HepG2 (cell line): ENCODE measurements around the gene KPNA3. TPM values are rescaled to one million over a fixed set of nuclear protein-coding genes. Genes with fewer than 3 reads are reported as not detected.

ENCODE experiments used
- ATAC-seq: fragments of 200-7000 bp; cut with Tn5 transposase; 3 replicates; pipeline ENCODE4 v1.9.1; 2020; ENCODE audit warnings: mild to moderate bottlenecking, moderate library complexity
- BruUV-seq: library from RNA; stranded (reverse); fragments of 400-500 nt; replicated peaks from 2 replicates; lab custom pipeline; 2021; lab: Mats Ljungman, UMichigan
- CTCF ChIA-PET: fragments of 300-600 bp; formaldehyde crosslinking; extraction: SDS; loops from one replicate; lab custom pipeline; 2021; ENCODE audit warnings: low total read pairs, inconsistent platforms, low intra/inter-chr PET ratio; lab: Yijun Ruan, JAX
- POLR2A ChIA-PET: fragments of 350-600 bp; sonication (Branson Sonifier 250); formaldehyde crosslinking; loops from one replicate; lab custom pipeline; 2020; ENCODE audit warnings: antibody characterized with exemption, inconsistent platforms; lab: Yijun Ruan, JAX
- DNase-seq: peaks from one replicate; pipeline ENCODE4 v3.0.0-alpha.2; 2015; ENCODE audit warnings: low spot score
- FAIRE-seq: peaks from 3 replicates; lab custom pipeline; 2011; peaks lifted over from hg19 to GRCh38; lab: Jason Lieb, UNC
- H2AFZ ChIP-seq: one replicate; pipeline ENCODE4 v1.6.1; 2011; ENCODE audit warnings: low read length, inconsistent platforms
- H3K27ac ChIP-seq: fragments of 300-600 bp; 3 replicates; pipeline ENCODE4 v1.8.0; 2011; ENCODE audit warnings: mixed run types, mild to moderate bottlenecking, mixed read lengths, low read length, inconsistent platforms; ENCODE audit not compliant: insufficient read depth; ENCODE audit errors: extremely low read length
- H3K27me3 ChIP-seq, 2 experiments: fragments of 200-600 bp in 1 of 2; 2 replicates in 1 of 2; 3 replicates in 1 of 2; pipeline versions ENCODE4 v1.6.0 to v1.8.0; 2011; ENCODE audit warnings: low read length in 2 of 2, mild to moderate bottlenecking in 2 of 2, moderate library complexity in 2 of 2, inconsistent platforms in 1 of 2; ENCODE audit not compliant: insufficient read depth in 2 of 2, control insufficient read depth in 1 of 2
- H3K36me3 ChIP-seq, 2 experiments: fragments of 200-600 bp in 1 of 2; replicated peaks in 1 of 2; 2 replicates in 1 of 2; 3 replicates in 1 of 2; pipeline versions ENCODE4 v1.5.1 to v1.8.0; 2011; ENCODE audit warnings: low read length in 2 of 2, inconsistent platforms in 1 of 2; ENCODE audit not compliant: insufficient read depth in 2 of 2, control insufficient read depth in 1 of 2
- H3K4me1 ChIP-seq: 2 replicates; pipeline ENCODE4 v1.5.1; 2012; ENCODE audit warnings: low read length, inconsistent platforms; ENCODE audit not compliant: insufficient read depth
- H3K4me2 ChIP-seq: 2 replicates; pipeline ENCODE4 v1.6.0; 2011; ENCODE audit warnings: low read depth, low read length, inconsistent platforms
- H3K4me3 ChIP-seq, 3 experiments: fragments of 200-600 bp in 1 of 3; sonication (generic), shearing (Covaris generic) in 1 of 3; replicated peaks in 1 of 3; 2 replicates each; pipeline ENCODE4 v1.5.1; 2011 to 2016; ENCODE audit warnings: low read length in 3 of 3, inconsistent platforms in 2 of 3, low read depth in 2 of 3, mild to moderate bottlenecking in 2 of 3, control low read depth in 1 of 3, mixed read lengths in 1 of 3; ENCODE audit not compliant: insufficient read depth in 1 of 3
- H3K79me2 ChIP-seq: one replicate; pipeline ENCODE4 v1.6.1; 2011; ENCODE audit warnings: low read length, inconsistent platforms; ENCODE audit not compliant: insufficient read depth
- H3K9ac ChIP-seq: 2 replicates; pipeline ENCODE4 v1.6.0; 2011; ENCODE audit warnings: mild to moderate bottlenecking, low read depth, low read length, inconsistent platforms; ENCODE audit not compliant: insufficient read depth
- H3K9me3 ChIP-seq: 2 replicates; pipeline ENCODE4 v1.5.1; 2012; ENCODE audit warnings: mild to moderate bottlenecking, low read length
- H4K20me1 ChIP-seq: 2 replicates; pipeline ENCODE4 v1.6.0; 2011; ENCODE audit warnings: inconsistent platforms, mild to moderate bottlenecking, low read length, moderate library complexity; ENCODE audit not compliant: insufficient read depth
- CENPBD1 ChIP-seq: sonication (generic); formaldehyde crosslinking; IDR thresholded peaks from 2 replicates; pipeline ENCODE4 v1.8.0; 2022; ENCODE audit warnings: missing genetic modification reagents, low read depth, mild to moderate bottlenecking, borderline replicate concordance
- CENPX ChIP-seq: sonication (generic); formaldehyde crosslinking; IDR thresholded peaks from 2 replicates; pipeline ENCODE4 v1.9.0; 2021; ENCODE audit warnings: mild to moderate bottlenecking, missing genetic modification reagents, moderate library complexity
- CHD4 ChIP-seq: fragments of 200-600 bp; sonication (generic); IDR thresholded peaks from 2 replicates; pipeline ENCODE4 v1.7.0; 2017; ENCODE audit warnings: mild to moderate bottlenecking, low read length, borderline replicate concordance
- CREM ChIP-seq, 2 experiments: sonication (generic) in 1 of 2; formaldehyde crosslinking in 1 of 2; IDR thresholded peaks; 2 replicates each; pipeline versions ENCODE4 v1.4.0 to v1.6.1; 2016 to 2020; ENCODE audit warnings: antibody characterized with exemption in 1 of 2, mild to moderate bottlenecking in 1 of 2, missing genetic modification reagents in 1 of 2
- GPBP1L1 ChIP-seq: sonication (generic); formaldehyde crosslinking; IDR thresholded peaks from 2 replicates; pipeline ENCODE4 v1.5.0; 2020; ENCODE audit warnings: mild to moderate bottlenecking, missing genetic modification reagents
- HNF1B ChIP-seq: sonication (generic); formaldehyde crosslinking; IDR thresholded peaks from 2 replicates; pipeline ENCODE4 v1.5.1; 2020; ENCODE audit warnings: mild to moderate bottlenecking, moderate library complexity, missing genetic modification reagents
- KAT7 ChIP-seq: IDR thresholded peaks from 2 replicates; pipeline ENCODE4 v1.6.1; 2018; ENCODE audit warnings: borderline replicate concordance, missing compliant biosample characterization
- PHF20 ChIP-seq: sonication (generic); formaldehyde crosslinking; IDR thresholded peaks from 2 replicates; pipeline ENCODE4 v1.5.0; 2020; ENCODE audit warnings: mild to moderate bottlenecking, missing genetic modification reagents
- RBM22 ChIP-seq: fragments of 200-400 bp; formaldehyde crosslinking; optimal IDR thresholded peaks from 2 replicates; pipeline ENCODE3; 2017; ENCODE audit warnings: mild to moderate bottlenecking, low read length, moderate library complexity
- TCF7 ChIP-seq: sonication (generic); IDR thresholded peaks from 2 replicates; pipeline ENCODE4 v1.6.1; 2016; ENCODE audit warnings: antibody characterized with exemption, low read depth
- TRIM22 ChIP-seq: fragments of 450-650 bp; IDR thresholded peaks from 2 replicates; pipeline ENCODE4 v1.6.1; 2017
- ZNF414 ChIP-seq: sonication (generic); formaldehyde crosslinking; IDR thresholded peaks from 2 replicates; pipeline ENCODE4 v1.5.0; 2020; ENCODE audit warnings: missing genetic modification reagents
- ZNF780A ChIP-seq: sonication (generic); formaldehyde crosslinking; IDR thresholded peaks from 2 replicates; pipeline ENCODE4 v1.8.0; 2022; ENCODE audit warnings: mild to moderate bottlenecking, missing genetic modification reagents, moderate library complexity
- WGBS: methylation state at CpG from one replicate; pipeline ENCODE4 v1.1.6; 2017; ENCODE audit warnings: low lambda C conversion rate; 5-methylcytosine and 5-hydroxymethylcytosine counted together
- in situ Hi-C: cut with HindIII; loops from 2 replicates; pipeline ENCODE4 v1.10.0; 2017; ENCODE audit warnings: low pct_unique_long_range_greater_than_20kb; ENCODE audit not compliant: extremely low pct_ligation_motif_present
- intact Hi-C: fragments of 100-400 bp; cut with micrococcal nuclease; formaldehyde crosslinking; loops from one replicate; pipeline ENCODE4 v1.10.0; 2022; ENCODE audit not compliant: unreplicated experiment
- polyA plus RNA-seq, 8 experiments: library from polyadenylated mRNA; depleted of rRNA in 3 of 8; stranded (reverse) in 7 of 8; unstranded in 1 of 8; fragments of >200 nt; fragmentation: Illumina TruSeq in 4 of 8; extraction: Trizol in 4 of 8; gene quantifications; 2 replicates each; pipeline versions ENCODE4 v1.2.1 to v1.2.3, GENCODE V29; 2011 to 2016; ENCODE audit warnings: low read depth in 4 of 8, missing spikeins in 1 of 8, mixed read lengths in 1 of 8; ENCODE audit not compliant: insufficient read depth in 1 of 8
- total RNA-seq, 5 experiments: library from RNA; depleted of rRNA; stranded (reverse); fragments of >200 nt; fragmentation: Illumina TruSeq; extraction: Trizol; gene quantifications; 2 replicates each; pipeline ENCODE4 v1.2.3, GENCODE V29; 2016; ENCODE audit warnings: low read depth in 1 of 5

Gene KPNA3
- total and polyA plus RNA-seq, 2 of the 13 experiments (the other 11 are each of a cell fraction or from before 2014, with no cell fraction given): 13.0 to 28.9 TPM

GRCh38 chr13:49841964-49842363 lies 49.5 kb upstream of the KPNA3 start:
- ATAC-seq: no peak
- TF ChIP-seq ZNF414 (CRISPR knock-in tag): no peak
- no peak for TF ChIP-seq CREM (IDR thresholded peaks at IDR 0.05)
- no peak for TF ChIP-seq CREM (CRISPR knock-in tag; IDR thresholded peaks at IDR 0.05)
- no peak for TF ChIP-seq CENPX (CRISPR knock-in tag)
- no peak for TF ChIP-seq TRIM22
- TF ChIP-seq RBM22: no peak
- TF ChIP-seq CENPBD1 (CRISPR knock-in tag): no peak
- no peak for TF ChIP-seq ZNF780A (CRISPR knock-in tag)
- TF ChIP-seq KAT7 (CRISPR knock-in tag): no peak
- no peak for TF ChIP-seq CHD4
- no peak for TF ChIP-seq PHF20 (CRISPR knock-in tag)
- TF ChIP-seq TCF7: no peak
- TF ChIP-seq GPBP1L1 (CRISPR knock-in tag): no peak
- TF ChIP-seq HNF1B: no peak
- TF ChIP-seq, all 625 proteins: peak for 0
- no peak overlapping the region for H3K4me2 ChIP-seq
- in situ Hi-C loops: loop anchor here (5.0 to 10.0 kb wide), 2 partner anchors 50 to 167 kb away; partner anchors contain the start of gene KPNA3
- H3K4me3 ChIP-seq: no peak overlapping the region
- no peaks in the 10 kb centered on the region for H4K20me1 ChIP-seq
- peaks cover 38% of the 10 kb centered on the region for H3K4me1 ChIP-seq
- no peak overlapping the region for H2AFZ ChIP-seq
- FAIRE-seq: no peak
- H3K9me3 ChIP-seq: no peaks in the 10 kb centered on the region
- no peak overlapping the region for H3K27ac ChIP-seq
- WGBS: 58% methylated on average over 2 of the region's 2 CpGs
- no peaks in the 10 kb centered on the region for H3K27me3 ChIP-seq
- BruUV-seq: no TSS peak
- H3K9ac ChIP-seq: no peak overlapping the region
- H3K79me2 ChIP-seq: no peaks in the 10 kb centered on the region
- ChIA-PET CTCF (no interaction called here), POLR2A (no interaction called here)
- intact Hi-C loops: loop anchor here (2.0 kb wide), 1 partner anchor 173 kb away; no protein-coding TSS in a partner anchor
- DNase-seq: no peak
- no peaks in the 10 kb centered on the region for H3K36me3 ChIP-seq
